NT2/D1 (cell line): ENCODE data around the gene EPHA8.

Experiments used
- SUZ12 ChIP-seq: IDR thresholded peaks from 2 replicates; pipeline ENCODE4 v1.6.1; 2011; ENCODE audit not compliant: insufficient read length, insufficient read depth; ENCODE audit errors: extremely low read depth
- YY1 ChIP-seq: IDR thresholded peaks from 2 replicates; pipeline ENCODE4 v1.6.1; 2011; ENCODE audit not compliant: insufficient read length, insufficient read depth
- ZNF274 ChIP-seq: IDR thresholded peaks from 2 replicates; pipeline ENCODE4 v1.6.1; 2011; ENCODE audit warnings: mild to moderate bottlenecking, low read depth, low read length

DNA sequence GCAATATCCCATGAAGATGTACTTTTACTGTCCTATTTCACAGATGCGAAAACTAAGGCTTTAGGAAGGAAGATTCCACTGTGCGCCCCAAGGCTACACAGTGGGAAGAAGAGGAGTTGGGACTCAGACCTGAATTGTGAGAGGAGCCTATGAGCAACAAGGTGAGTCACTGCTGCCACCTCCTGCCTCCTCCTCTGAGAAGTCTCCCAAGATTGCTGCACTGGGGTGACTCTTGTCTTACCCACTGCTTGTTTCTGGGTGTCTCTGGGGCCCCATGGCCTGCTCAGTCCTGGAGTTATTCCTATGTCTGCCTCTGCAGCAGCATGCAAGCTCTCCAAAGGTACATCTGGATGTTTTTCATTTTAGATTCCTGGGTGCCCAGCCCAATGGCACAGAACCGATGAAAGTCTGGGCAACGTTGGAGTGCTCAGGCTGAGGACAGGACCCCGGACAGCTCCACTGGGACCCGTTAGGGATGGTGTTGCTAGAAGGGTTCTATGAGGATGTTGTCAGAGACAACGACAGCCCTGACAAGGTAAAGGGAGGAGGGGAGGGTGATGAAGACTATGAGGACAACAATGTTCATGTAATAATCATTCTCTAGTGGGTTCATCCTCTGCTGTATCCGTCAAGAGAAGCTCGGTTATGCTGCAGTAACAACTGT lies 62.1 kb downstream of the EPHA8 start:
- TF ChIP-seq YY1 (no peak), ZNF274 (no peak), SUZ12 (no peak)
